C4-2B (cell line): ENCODE data around the gene IFITM1.

ENCODE experiments used
- CTCF ChIP-seq: fragments of 450-650 bp; conservative IDR thresholded peaks from 2 replicates; pipeline ENCODE4 v1.5.1; 2017; ENCODE audit warnings: mild to moderate bottlenecking
- ZFX ChIP-seq: fragments of 450-650 bp; IDR thresholded peaks from 2 replicates; pipeline ENCODE4 v1.6.1; 2017

- no peak for TF ChIP-seq CTCF
- no peak for TF ChIP-seq ZFX
Measured at GRCh38 chr11:358129-358800, 44.4 kb downstream of the IFITM1 start.
